Spleen (tissue), 7 donors: ENCODE measurements around the gene BANP.
"Not testable (repeated sequence)": the region's sequence is repeated elsewhere in the genome, so short reads cannot be mapped to it uniquely, and the experiment has no call there.

ENCODE experiments used
- CTCF ChIP-seq, 11 experiments: fragments of 200-600 bp in 7 of 11; fragments of 450-650 bp in 4 of 11; sonication (generic) in 4 of 11; IDR thresholded peaks in 8 of 11; conservative IDR thresholded peaks in 3 of 11; 1 replicate in 7 of 11; 2 replicates in 4 of 11; pipeline versions ENCODE4 v1.4.0 to v1.8.0; 2016 to 2021; ENCODE audit warnings: antibody characterized with exemption in 11 of 11, inconsistent platforms in 4 of 11, mild to moderate bottlenecking in 1 of 11
- POLR2A ChIP-seq, 3 donors: fragments of 450-650 bp; IDR thresholded peaks; one replicate each; pipeline ENCODE4 v1.5.1; 2017; ENCODE audit warnings: antibody characterized with exemption in 3 of 3, mild to moderate bottlenecking in 1 of 3
- donor health status: DM: no; HTN: no; CAD: no; lungs with moderate emphysema.
- donor health status: DM: no; HTN: no; CAD: no.
- donor health status: DM: no; HTN: no; CAD: no.

GRCh38 chr16:88076932-88077320 lies 125.7 kb downstream of the BANP start:
- TF ChIP-seq CTCF (IDR thresholded peaks at IDR 0.05 in 8 of 11, conservative IDR thresholded peaks at IDR 0.05 in 3 of 11); POLR2A (IDR thresholded peaks at IDR 0.05): not testable (repeated sequence)
